H1 (cell line): Measurements from ENCODE around the gene TNS1. TPM values are rescaled to one million over a fixed set of nuclear protein-coding genes. Genes with fewer than 3 reads are reported as not detected.
A peak's percentile ranks its signal among the peaks of the same experiment; 100 is the strongest.

Experiments
- CTCF ChIA-PET: fragments of 300-600 bp; sonication (Branson Sonifier 250); formaldehyde crosslinking; loops from one replicate; lab custom pipeline; 2021; ENCODE audit not compliant: partially characterized antibody; lab: Charles Lee
- POLR2A ChIA-PET: fragments of 300-600 bp; sonication (Branson Sonifier 250); formaldehyde crosslinking; loops from one replicate; lab custom pipeline; 2021; ENCODE audit warnings: inconsistent platforms; ENCODE audit not compliant: partially characterized antibody; lab: Charles Lee
- DNase-seq, 2 experiments: peaks; one replicate each; pipeline versions ENCODE4 v3.0.0 to v3.0.0-alpha.2; 2010 to 2022; ENCODE audit warnings: low spot score in 2 of 2, low read depth in 1 of 2, mixed read lengths in 1 of 2
- FAIRE-seq: peaks from 2 replicates; lab custom pipeline; 2011; peaks lifted over from hg19 to GRCh38; lab: Jason Lieb, UNC
- H2AFZ ChIP-seq: 2 replicates; pipeline ENCODE4 v1.8.1; 2012; ENCODE audit warnings: low read length, inconsistent platforms
- H2AK5ac ChIP-seq: 2 replicates; pipeline ENCODE4 v1.6.1; 2013; ENCODE audit warnings: low read depth, low read length
- H2BK120ac ChIP-seq: replicated peaks from 2 replicates; pipeline ENCODE3; 2013; ENCODE audit warnings: low read depth, low read length, inconsistent platforms
- H2BK12ac ChIP-seq: 2 replicates; pipeline ENCODE4 v1.6.1; 2013; ENCODE audit warnings: low read depth, low read length
- H2BK15ac ChIP-seq: 2 replicates; pipeline ENCODE4 v1.6.1; 2013; ENCODE audit warnings: low read length
- H2BK20ac ChIP-seq: 2 replicates; pipeline ENCODE4 v1.6.1; 2013; ENCODE audit warnings: low read length
- H2BK5ac ChIP-seq: 2 replicates; pipeline ENCODE4 v1.6.1; 2013; ENCODE audit warnings: low read depth, low read length
- H3K14ac ChIP-seq: 2 replicates; pipeline ENCODE4 v1.6.1; 2013; ENCODE audit warnings: inconsistent platforms; ENCODE audit not compliant: insufficient read length
- H3K18ac ChIP-seq: 2 replicates; pipeline ENCODE4 v1.6.1; 2013; ENCODE audit warnings: low read length; ENCODE audit errors: extremely low read depth
- H3K23ac ChIP-seq: 2 replicates; pipeline ENCODE4 v1.6.1; 2013; ENCODE audit warnings: inconsistent platforms; ENCODE audit not compliant: insufficient read length
- H3K23me2 ChIP-seq: 2 replicates; pipeline ENCODE4 v1.6.1; 2013; ENCODE audit warnings: low read depth, low read length
- H3K27ac ChIP-seq: 2 replicates; pipeline ENCODE4 v1.6.1; 2011; ENCODE audit warnings: low read depth, low read length, inconsistent platforms
- H3K27me3 ChIP-seq, 4 experiments: replicated peaks in 1 of 4; 1 replicate in 1 of 4; 2 replicates in 3 of 4; pipeline versions ENCODE4 v1.6.1 to v1.8.1; 2011 to 2013; ENCODE audit warnings: low read length in 3 of 4, mild to moderate bottlenecking in 3 of 4, inconsistent platforms in 2 of 4, mixed read lengths in 2 of 4, moderate library complexity in 1 of 4; ENCODE audit not compliant: control insufficient read depth in 3 of 4, insufficient read depth in 3 of 4; ENCODE audit errors: extremely low read depth in 1 of 4
- H3K36me3 ChIP-seq, 4 experiments: 2 replicates each; pipeline versions ENCODE4 v1.6.1 to v1.8.1; 2011 to 2013; ENCODE audit warnings: mild to moderate bottlenecking in 4 of 4, low read length in 3 of 4, moderate library complexity in 2 of 4, control low read depth in 1 of 4, inconsistent platforms in 1 of 4; ENCODE audit not compliant: insufficient read depth in 4 of 4, control insufficient read depth in 2 of 4
- H3K4ac ChIP-seq: replicated peaks from 2 replicates; pipeline ENCODE3; 2013; ENCODE audit warnings: low read length, low read depth, mixed read lengths, inconsistent platforms; ENCODE audit not compliant: insufficient read length
- H3K4me1 ChIP-seq, 4 experiments: replicated peaks in 1 of 4; 1 replicate in 1 of 4; 2 replicates in 3 of 4; pipeline versions ENCODE4 v1.6.1 to v1.8.1; 2011 to 2013; ENCODE audit warnings: low read length in 3 of 4, inconsistent platforms in 2 of 4, mixed read lengths in 1 of 4; ENCODE audit not compliant: insufficient read depth in 4 of 4, control insufficient read depth in 3 of 4
- H3K4me2 ChIP-seq, 2 experiments: 2 replicates each; pipeline versions ENCODE4 v1.6.1 to v1.8.1; 2011 to 2013; ENCODE audit warnings: low read depth in 2 of 2, low read length in 2 of 2, control low read depth in 1 of 2, inconsistent platforms in 1 of 2, mild to moderate bottlenecking in 1 of 2; ENCODE audit not compliant: insufficient read depth in 1 of 2
- H3K4me3 ChIP-seq, 4 experiments: fragments of 200-600, 300-600 bp in 1 of 4; sonication (generic), shearing (Covaris generic), sonication (Bioruptor Twin) in 1 of 4; 2 replicates each; pipeline versions ENCODE4 v1.5.1 to v1.8.1; 2011 to 2016; ENCODE audit warnings: low read length in 4 of 4, low read depth in 3 of 4, control low read depth in 2 of 4, inconsistent platforms in 2 of 4, mild to moderate bottlenecking in 2 of 4, mixed read lengths in 1 of 4, moderate library complexity in 1 of 4; ENCODE audit not compliant: insufficient read depth in 2 of 4; ENCODE audit errors: extremely low read depth in 1 of 4
- H3K56ac ChIP-seq: replicated peaks from 2 replicates; pipeline ENCODE3; 2013; ENCODE audit warnings: low read depth, mild to moderate bottlenecking, mixed read lengths, low read length, inconsistent platforms; ENCODE audit not compliant: insufficient read length
- H3K79me1 ChIP-seq: 2 replicates; pipeline ENCODE4 v1.6.1; 2013; ENCODE audit warnings: low read depth, low read length, control low read depth
- H3K79me2 ChIP-seq, 2 experiments: 2 replicates each; pipeline versions ENCODE4 v1.6.1 to v1.8.1; 2012 to 2013; ENCODE audit warnings: low read length in 2 of 2, mild to moderate bottlenecking in 2 of 2, inconsistent platforms in 1 of 2; ENCODE audit not compliant: insufficient read depth in 2 of 2, control insufficient read depth in 1 of 2
- H3K9ac ChIP-seq, 4 experiments: replicated peaks in 1 of 4; 1 replicate in 1 of 4; 2 replicates in 3 of 4; pipeline versions ENCODE4 v1.6.1 to v1.8.1; 2011 to 2013; ENCODE audit warnings: low read depth in 3 of 4, low read length in 3 of 4, control low read depth in 2 of 4, mild to moderate bottlenecking in 2 of 4, moderate library complexity in 2 of 4, inconsistent platforms in 1 of 4; ENCODE audit errors: extremely low read depth in 1 of 4
- H3K9me3 ChIP-seq, 2 experiments: 2 replicates each; pipeline versions ENCODE4 v1.6.1 to v1.8.1; 2012 to 2013; ENCODE audit warnings: mild to moderate bottlenecking in 2 of 2, moderate library complexity in 2 of 2, control low read depth in 1 of 2, inconsistent platforms in 1 of 2, low read depth in 1 of 2, low read length in 1 of 2, mixed read lengths in 1 of 2; ENCODE audit not compliant: insufficient read depth in 2 of 2
- H4K20me1 ChIP-seq, 2 experiments: replicated peaks in 1 of 2; 2 replicates each; pipeline versions ENCODE3 to v1.8.1; 2011 to 2013; ENCODE audit warnings: inconsistent platforms in 2 of 2, low read length in 2 of 2, mild to moderate bottlenecking in 1 of 2; ENCODE audit not compliant: insufficient read depth in 2 of 2, control insufficient read depth in 1 of 2
- H4K5ac ChIP-seq: 2 replicates; pipeline ENCODE4 v1.6.1; 2013; ENCODE audit warnings: low read length, low read depth, mixed read lengths, inconsistent platforms; ENCODE audit not compliant: insufficient read length
- H4K8ac ChIP-seq: 2 replicates; pipeline ENCODE4 v1.8.0; 2013; ENCODE audit warnings: mild to moderate bottlenecking, moderate library complexity, low read length, inconsistent platforms; ENCODE audit not compliant: insufficient read depth; ENCODE audit errors: extremely low read depth
- H4K91ac ChIP-seq: replicated peaks from 2 replicates; pipeline ENCODE3; 2013; ENCODE audit warnings: low read length, mixed read lengths, inconsistent platforms; ENCODE audit not compliant: insufficient read length
- MAFK ChIP-seq: IDR thresholded peaks from 2 replicates; pipeline ENCODE4 v1.6.1; 2012; ENCODE audit warnings: low read depth, mild to moderate bottlenecking, improper control_type of control experiment, low read length
- PHF8 ChIP-seq: fragments of 200-600 bp; sonication (generic); conservative IDR thresholded peaks from 2 replicates; pipeline ENCODE4 v1.7.1; 2012; ENCODE audit warnings: low read depth, mild to moderate bottlenecking, inconsistent platforms, low read length, moderate library complexity
- POU5F1 ChIP-seq: IDR thresholded peaks from 2 replicates; pipeline ENCODE4 v1.6.1; 2011; ENCODE audit warnings: low read depth, mild to moderate bottlenecking, low read length, moderate library complexity
- WGBS, 2 experiments: shearing (Covaris generic) in 1 of 2; methylation state at CpG; one replicate each; pipeline versions ENCODE4 v1.1.6 to v1.1.7; 2013 to 2015; ENCODE audit warnings: low lambda C conversion rate in 2 of 2, mixed read lengths in 2 of 2, inconsistent platforms in 1 of 2, low coverage in 1 of 2, missing lambda C conversion rate in 1 of 2; ENCODE audit not compliant: insufficient replicate concordance in 2 of 2, insufficient coverage in 1 of 2, insufficient read length in 1 of 2; ENCODE audit errors: extremely low coverage in 1 of 2, missing lambda C conversion rate in 1 of 2; 5-methylcytosine and 5-hydroxymethylcytosine counted together
- long read RNA-seq, 2 experiments: library from RNA in 1 of 2; library from capped mRNA in 1 of 2; stranded (forward); transcript quantifications; one replicate each; pipeline ENCODE4 v2.0.0, GENCODE V29; 2021; ENCODE audit warnings: inconsistent platforms in 1 of 2
- polyA minus RNA-seq, 3 experiments: library from RNA; depleted of rRNA, polyadenylated mRNA; stranded (reverse); fragments of >200 nt; gene quantifications; 1 replicate in 2 of 3; 2 replicates in 1 of 3; pipeline ENCODE4 v1.2.3, GENCODE V29; 2011
- polyA plus RNA-seq, 7 experiments: library from polyadenylated mRNA; depleted of rRNA in 3 of 7; stranded (reverse) in 5 of 7; unstranded in 2 of 7; fragments of >200 nt in 5 of 7; fragments of 200-250 nt in 2 of 7; gene quantifications; 1 replicate in 5 of 7; 2 replicates in 1 of 7; 4 replicates in 1 of 7; pipeline versions ENCODE4 v1.2.1 to v1.2.3, GENCODE V29; 2011 to 2013; ENCODE audit warnings: missing spikeins in 2 of 7, mixed read lengths in 2 of 7
- total RNA-seq: library from RNA; stranded (reverse); fragmentation: NEBNext Ultra II Directional; extraction: Animal tissue kit (Norgen Biotek cat#: 25700); gene quantifications from 2 replicates; pipeline ENCODE4 v1.2.1, GENCODE V29; 2021
- TF ChIP-seq, protein P1 (sequence below): IDR thresholded peaks from 2 replicates; pipeline ENCODE4 v1.6.1; 2012; ENCODE audit warnings: inconsistent platforms

Gene TNS1
- total RNA-seq = 4.8 and 5.1 TPM in 2 replicates
- polyA plus RNA-seq (2011; rRNA removed) = 1.5 and 1.9 TPM in 2 replicates
- polyA plus RNA-seq (2011; cell fraction: cytosol; rRNA removed) = 1.3 TPM
- polyA plus RNA-seq (2011; cell fraction: nucleus; rRNA removed) = 7.3 TPM
- polyA plus RNA-seq (2012, experiment 1 of 2) = 2.0 to 2.7 TPM (median 2.3 TPM) in 4 replicates
- polyA plus RNA-seq (2012, experiment 2 of 2) = 1.1 TPM
- polyA plus RNA-seq (2013, experiment 1 of 2) = 1.9 TPM
- polyA plus RNA-seq (2013, experiment 2 of 2) = 2.0 TPM
- polyA minus RNA-seq (2011; rRNA and poly(A)+ RNA removed) = 11.6 and 19.6 TPM in 2 replicates
- polyA minus RNA-seq (2011; cell fraction: cytosol; rRNA and poly(A)+ RNA removed) = 4.1 TPM
- polyA minus RNA-seq (2011; cell fraction: nucleus; rRNA and poly(A)+ RNA removed) = 15.0 TPM
- long read RNA-seq, experiment 1, partial matches to known transcripts = 2 of 3 reads
- long read RNA-seq, experiment 1, other reads (novel, unspliced or antisense) = 1 of 3 reads
- long read RNA-seq, experiment 2 = 0 reads

GRCh38 chr2:218002845-218003180 lies at the start of gene TNS1:
TNS1 (minus strand) TSS chr2:218002995; CDS start chr2:218002872, 123 bp downstream.
- Histone ChIP-seq H3K18ac (peak within 1 kb of the TSS; percentile 71), H4K8ac (no peak within 1 kb of the TSS), H2BK120ac (no peak within 1 kb of the TSS), H4K91ac (no peak within 1 kb of the TSS), H4K5ac (no peak within 1 kb of the TSS), H3K23me2 (no peaks in the 10 kb centered on the region; the same call in 1 of the 2 replicates), H3K4ac (no peak within 1 kb of the TSS), H3K9ac (no peak within 1 kb of the TSS), H3K36me3 (no peaks in the 10 kb centered on the region), H3K79me1 (no peaks in the 10 kb centered on the region), H4K20me1 (no peaks in the 10 kb centered on the region), H3K27ac (no peak within 1 kb of the TSS), H3K4me2 (peak within 1 kb of the TSS; percentile 33 to 46; a peak in 2 of 4 replicates), H2BK12ac (peak within 1 kb of the TSS; percentile 68; the same call in 1 of the 2 replicates), H2BK5ac (0 out of 2 replicates have a peak within 1 kb of the TSS, but pooled peaks have one; percentile 52), H3K14ac (no peak within 1 kb of the TSS), H3K4me3 (no peak within 1 kb of the TSS), H3K27me3 (peaks cover 0 to 2% (median 0%) of the 10 kb centered on the region in 4 experiments; a peak in 2 of 7 replicates), H2BK15ac (peak within 1 kb of the TSS; percentile 97; the same call in 1 of the 2 replicates), H2BK20ac (0 out of 2 replicates have a peak within 1 kb of the TSS, but pooled peaks have one; percentile 32), H3K56ac (no peak within 1 kb of the TSS), H3K4me1 (peaks cover 0 to 24% (median 15%) of the 10 kb centered on the region in 4 experiments; a peak in 6 of 7 replicates), H3K23ac (no peak within 1 kb of the TSS), H2AK5ac (no peak within 1 kb of the TSS), H3K9me3 (no peaks in the 10 kb centered on the region), H2AFZ (no peak within 1 kb of the TSS), H3K79me2 (no peaks in the 10 kb centered on the region)
- WGBS, 2 experiments = 48% methylated on average over 8 of the region's 13 CpGs; no CpG with 5 or more reads in 1 of the 2 experiments
- ChIA-PET CTCF (interaction anchor here (1.0 to 3.0 kb wide), 8 partner anchors 9 to 217 kb away, joined by 3 to 22 read pairs (median 8); no protein-coding TSS in a partner anchor), POLR2A (interaction anchor here (1.0 to 1.9 kb wide), 2 partner anchors 12 to 20 kb away, joined by 3 to 5 read pairs; no protein-coding TSS in a partner anchor)
- FAIRE-seq (no peak), DNase-seq (no peak)
- TF ChIP-seq, protein P1, sequence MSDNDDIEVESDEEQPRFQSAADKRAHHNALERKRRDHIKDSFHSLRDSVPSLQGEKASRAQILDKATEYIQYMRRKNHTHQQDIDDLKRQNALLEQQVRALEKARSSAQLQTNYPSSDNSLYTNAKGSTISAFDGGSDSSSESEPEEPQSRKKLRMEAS = no peak
- TF ChIP-seq MAFK (no peak), PHF8 (no peak), POU5F1 (no peak)
